Cardiac muscle cell (in vitro differentiated cells and primary cell): ENCODE data around the gene SLC29A1. TPM values are rescaled to one million over a fixed set of nuclear protein-coding genes. Genes with fewer than 3 reads are reported as not detected.

ENCODE experiments used
- DNase-seq, 2 donors: peaks; one replicate each; pipeline versions ENCODE4 v3.0.0 to v3.0.0-alpha.2; 2010 to 2017; ENCODE audit warnings: low read depth in 1 of 2, low spot score in 1 of 2
- H3K27ac ChIP-seq: fragments of 200-600 bp; sonication (generic); 2 replicates; pipeline ENCODE4 v1.5.1; 2016
- H3K27me3 ChIP-seq: fragments of 200-600 bp; sonication (generic); 2 replicates; pipeline ENCODE4 v1.6.0; 2016; ENCODE audit warnings: control low read depth
- H3K36me3 ChIP-seq: fragments of 200-600 bp; sonication (generic); 2 replicates; pipeline ENCODE4 v1.5.1; 2016; ENCODE audit warnings: control low read depth
- H3K4me1 ChIP-seq: fragments of 200-600 bp; sonication (generic); 2 replicates; pipeline ENCODE4 v1.8.1; 2017; ENCODE audit warnings: low read depth, mild to moderate bottlenecking, mixed run types
- H3K4me3 ChIP-seq: fragments of 200-600 bp; sonication (generic); 2 replicates; pipeline ENCODE4 v1.5.1; 2016; ENCODE audit warnings: mild to moderate bottlenecking
- H3K9me3 ChIP-seq: fragments of 200-600 bp; sonication (generic); 2 replicates; pipeline ENCODE4 v1.5.1; 2017; ENCODE audit warnings: low read depth, mild to moderate bottlenecking, control low read depth
- CTCF ChIP-seq: IDR thresholded peaks from 2 replicates; pipeline ENCODE4 v1.5.1; 2012; ENCODE audit warnings: low read depth, mild to moderate bottlenecking, low read length
- polyA plus RNA-seq: library from polyadenylated mRNA; unstranded; fragments of >200 nt; fragmentation: Nextera tagmentation; extraction: Ambion mirVana; gene quantifications from 2 replicates; pipeline ENCODE4 v1.2.1, GENCODE V29; 2016
- total RNA-seq: library from RNA; depleted of rRNA; stranded (reverse); fragments of >200 nt; gene quantifications from 2 replicates; pipeline ENCODE4 v1.2.3, GENCODE V29; 2016

SLC29A1 gene
- total and polyA plus RNA-seq, 2 experiments from 2014 or later: 62.7 to 88.7 TPM

GRCh38 chr6:44262467-44263353, 39.3 kb downstream of the SLC29A1 start:
- Histone ChIP-seq H3K9me3 (no peaks in the 10 kb centered on the region), H3K27me3 (no peaks in the 10 kb centered on the region), H3K4me3 (no peak overlapping the region), H3K36me3 (no peaks in the 10 kb centered on the region), H3K4me1 (peaks cover 3% of the 10 kb centered on the region), H3K27ac (no peak overlapping the region)
- DNase-seq: no peak
- no peak for TF ChIP-seq CTCF

GRCh38 chr6:44263354-44264100, 40.1 kb downstream of the SLC29A1 start:
- H3K4me1 ChIP-seq: peaks cover 6% of the 10 kb centered on the region
- no peaks in the 10 kb centered on the region for H3K36me3 ChIP-seq
- peaks cover 3% of the 10 kb centered on the region for H3K27me3 ChIP-seq
- no peak for TF ChIP-seq CTCF
- no peak overlapping the region for H3K4me3 ChIP-seq
- H3K9me3 ChIP-seq: no peaks in the 10 kb centered on the region
- no peak overlapping the region for H3K27ac ChIP-seq
- DNase-seq: peak in 1 of 2 donors; percentile 43

GRCh38 chr6:44264154-44265006, 41.0 kb downstream of the SLC29A1 start:
- Histone ChIP-seq H3K4me3 (peak overlapping the region; percentile 44), H3K4me1 (peaks cover 6% of the 10 kb centered on the region), H3K36me3 (no peaks in the 10 kb centered on the region), H3K27ac (no peak overlapping the region), H3K9me3 (no peaks in the 10 kb centered on the region), H3K27me3 (peaks cover 11% of the 10 kb centered on the region)
- no peak for DNase-seq
- no peak for TF ChIP-seq CTCF

- H3K4me3 ChIP-seq: peak within 1 kb of the TSS; percentile 44
- peak; percentile 94 to 95 for DNase-seq
- no peaks in the 10 kb centered on the region for H3K36me3 ChIP-seq
- TF ChIP-seq CTCF: peak; percentile 36
- H3K27ac ChIP-seq: peak within 1 kb of the TSS; percentile 32
- no peaks in the 10 kb centered on the region for H3K9me3 ChIP-seq
- H3K4me1 ChIP-seq: peaks cover 6% of the 10 kb centered on the region
- H3K27me3 ChIP-seq: peaks cover 19% of the 10 kb centered on the region
These were observed 41.8 kb downstream of the SLC29A1 start, which contains the start of gene NFKBIE for GRCh38 chr6:44265007-44265721. Gene NFKBIE (minus strand): TSS chr6:44265551. CDS start chr6:44265346, 205 bp downstream.
